Loucy (cell line): ENCODE measurements around the gene ARHGEF17.

Experiments
- EZH2phosphoT487 ChIP-seq: fragments of 200-600 bp; IDR thresholded peaks from 2 replicates; pipeline ENCODE4 v1.6.1; 2018; ENCODE audit warnings: antibody characterized with exemption, mild to moderate bottlenecking, moderate library complexity, borderline replicate concordance
- TF ChIP-seq, protein P1 (sequence below): fragments of 200-600 bp; sonication (generic); conservative IDR thresholded peaks from 2 replicates; pipeline ENCODE4 v1.5.1; 2014; ENCODE audit warnings: mild to moderate bottlenecking, antibody characterized with exemption, low read length

DNA sequence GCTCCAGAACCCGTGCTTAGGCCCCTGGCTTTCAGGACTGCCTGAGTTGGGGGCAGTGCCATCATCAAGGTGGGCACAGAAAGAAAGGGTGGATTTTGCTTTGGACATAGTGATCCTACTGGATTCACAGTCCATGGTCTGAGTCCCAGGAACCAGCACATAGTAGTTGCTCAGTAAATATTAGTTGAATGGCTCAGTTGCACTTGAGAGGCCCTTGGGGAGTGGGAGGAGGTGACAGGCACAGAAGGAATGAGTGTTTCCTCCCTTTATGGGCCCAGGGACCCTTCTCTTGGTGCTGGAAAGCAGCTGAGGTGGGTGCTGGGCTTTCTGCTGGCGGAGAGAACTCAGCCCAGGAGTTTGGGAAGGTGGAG is 16.6 kb downstream of the ARHGEF17 start:
- TF ChIP-seq, protein P1, sequence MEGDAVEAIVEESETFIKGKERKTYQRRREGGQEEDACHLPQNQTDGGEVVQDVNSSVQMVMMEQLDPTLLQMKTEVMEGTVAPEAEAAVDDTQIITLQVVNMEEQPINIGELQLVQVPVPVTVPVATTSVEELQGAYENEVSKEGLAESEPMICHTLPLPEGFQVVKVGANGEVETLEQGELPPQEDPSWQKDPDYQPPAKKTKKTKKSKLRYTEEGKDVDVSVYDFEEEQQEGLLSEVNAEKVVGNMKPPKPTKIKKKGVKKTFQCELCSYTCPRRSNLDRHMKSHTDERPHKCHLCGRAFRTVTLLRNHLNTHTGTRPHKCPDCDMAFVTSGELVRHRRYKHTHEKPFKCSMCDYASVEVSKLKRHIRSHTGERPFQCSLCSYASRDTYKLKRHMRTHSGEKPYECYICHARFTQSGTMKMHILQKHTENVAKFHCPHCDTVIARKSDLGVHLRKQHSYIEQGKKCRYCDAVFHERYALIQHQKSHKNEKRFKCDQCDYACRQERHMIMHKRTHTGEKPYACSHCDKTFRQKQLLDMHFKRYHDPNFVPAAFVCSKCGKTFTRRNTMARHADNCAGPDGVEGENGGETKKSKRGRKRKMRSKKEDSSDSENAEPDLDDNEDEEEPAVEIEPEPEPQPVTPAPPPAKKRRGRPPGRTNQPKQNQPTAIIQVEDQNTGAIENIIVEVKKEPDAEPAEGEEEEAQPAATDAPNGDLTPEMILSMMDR: no peak
- no peak for TF ChIP-seq EZH2phosphoT487
